GM18520 (cell line): Measurements from ENCODE around the gene ACR.

ENCODE experiments used
- ATAC-seq: cut with Tn5 transposase; IDR thresholded peaks from one replicate; pipeline ENCODE4 v1.9.1; 2021; ENCODE audit not compliant: unreplicated experiment

The ACR gene

GRCh38 chr22:50716290-50717024, 21.5 kb upstream of the ACR start:
- no peak for ATAC-seq

DNA sequence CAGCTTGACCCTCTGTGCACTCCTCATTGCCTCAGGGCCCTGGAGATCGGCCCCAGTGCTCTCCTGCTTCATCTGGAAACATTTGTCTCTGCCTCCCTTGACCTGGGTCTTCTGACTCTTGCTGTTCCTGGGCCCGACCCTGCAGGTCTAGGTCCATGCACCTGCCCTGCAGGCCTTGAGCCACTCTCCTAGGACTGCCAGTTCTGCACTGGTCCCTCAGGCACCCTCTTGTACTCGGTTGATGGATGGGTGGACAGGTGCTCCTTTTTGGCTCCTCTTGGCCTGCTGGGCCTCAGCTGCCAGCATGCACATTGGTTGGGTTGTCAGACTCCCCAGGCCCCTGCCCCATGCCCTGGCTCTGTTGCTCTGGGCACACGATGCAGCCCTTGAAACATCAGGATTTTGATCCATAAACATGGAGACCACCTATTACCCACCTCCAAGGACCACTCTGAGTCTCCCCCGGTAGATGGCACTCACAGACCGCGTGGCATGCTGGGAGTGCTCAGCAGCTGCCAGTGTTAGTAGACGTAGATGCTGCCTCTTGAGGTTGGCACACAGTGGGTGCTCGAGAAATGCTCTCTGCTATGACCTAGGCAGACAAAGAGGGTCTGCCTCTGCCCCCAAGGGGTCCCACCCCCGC, 20.2 kb upstream of the ACR start:
- no peak for ATAC-seq

GRCh38 chr22:50718352-50718709, 19.7 kb upstream of the ACR start:
- no peak for ATAC-seq

DNA sequence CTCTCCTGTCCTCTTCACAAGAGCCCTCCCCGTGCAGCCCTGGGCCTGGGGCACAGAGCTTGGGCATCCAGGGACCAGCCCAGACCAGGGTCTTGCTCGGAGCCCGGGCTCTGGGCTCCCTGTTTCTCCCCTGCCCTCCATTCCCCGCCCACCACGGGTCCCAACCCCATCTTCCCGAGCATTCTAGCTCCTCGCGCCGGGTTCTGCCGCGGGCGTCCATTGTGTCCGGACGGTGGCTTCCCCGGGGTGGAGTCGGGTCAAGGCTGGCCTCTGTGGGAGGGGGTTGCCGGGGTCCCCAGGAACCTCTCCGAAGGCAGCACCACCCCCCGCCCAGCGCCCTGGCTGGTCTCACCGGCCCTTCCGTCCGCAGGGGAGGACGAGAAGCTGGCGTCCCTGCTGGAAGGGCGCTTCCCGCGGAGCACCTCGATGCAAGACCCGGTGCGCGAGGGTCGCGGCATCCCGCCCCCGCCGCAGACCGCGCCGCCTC, 18.1 kb upstream of the ACR start:
- ATAC-seq, result no peak

- no peak for ATAC-seq
These were observed 17.4 kb upstream of the ACR start for GRCh38 chr22:50720301-50721256.

GRCh38 chr22:50721257-50721844, 16.7 kb upstream of the ACR start:
- ATAC-seq, result no peak

DNA sequence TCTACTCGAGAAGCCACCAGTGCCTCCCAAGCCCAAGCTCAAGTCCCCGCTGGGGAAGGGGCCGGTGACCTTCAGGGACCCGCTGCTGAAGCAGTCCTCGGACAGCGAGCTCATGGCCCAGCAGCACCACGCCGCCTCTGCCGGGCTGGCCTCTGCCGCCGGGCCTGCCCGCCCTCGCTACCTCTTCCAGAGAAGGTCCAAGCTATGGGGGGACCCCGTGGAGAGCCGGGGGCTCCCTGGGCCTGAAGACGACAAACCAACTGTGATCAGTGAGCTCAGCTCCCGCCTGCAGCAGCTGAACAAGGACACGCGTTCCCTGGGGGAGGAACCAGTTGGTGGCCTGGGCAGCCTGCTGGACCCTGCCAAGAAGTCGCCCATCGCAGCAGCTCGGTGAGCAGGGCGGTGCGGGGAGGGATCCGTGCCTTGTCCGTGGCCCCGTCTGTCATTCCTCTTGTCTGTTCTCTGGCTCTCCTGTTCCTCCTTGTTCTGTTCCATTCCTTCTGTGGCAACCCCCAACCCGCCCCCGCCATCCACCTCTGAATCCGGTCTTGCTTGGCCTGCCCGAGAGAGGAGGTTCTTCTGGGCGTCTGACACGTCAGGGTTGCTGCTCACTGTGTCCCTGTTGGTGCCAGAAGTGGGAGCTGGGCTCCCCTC, 15.8 kb upstream of the ACR start:
- ATAC-seq, result no peak

DNA sequence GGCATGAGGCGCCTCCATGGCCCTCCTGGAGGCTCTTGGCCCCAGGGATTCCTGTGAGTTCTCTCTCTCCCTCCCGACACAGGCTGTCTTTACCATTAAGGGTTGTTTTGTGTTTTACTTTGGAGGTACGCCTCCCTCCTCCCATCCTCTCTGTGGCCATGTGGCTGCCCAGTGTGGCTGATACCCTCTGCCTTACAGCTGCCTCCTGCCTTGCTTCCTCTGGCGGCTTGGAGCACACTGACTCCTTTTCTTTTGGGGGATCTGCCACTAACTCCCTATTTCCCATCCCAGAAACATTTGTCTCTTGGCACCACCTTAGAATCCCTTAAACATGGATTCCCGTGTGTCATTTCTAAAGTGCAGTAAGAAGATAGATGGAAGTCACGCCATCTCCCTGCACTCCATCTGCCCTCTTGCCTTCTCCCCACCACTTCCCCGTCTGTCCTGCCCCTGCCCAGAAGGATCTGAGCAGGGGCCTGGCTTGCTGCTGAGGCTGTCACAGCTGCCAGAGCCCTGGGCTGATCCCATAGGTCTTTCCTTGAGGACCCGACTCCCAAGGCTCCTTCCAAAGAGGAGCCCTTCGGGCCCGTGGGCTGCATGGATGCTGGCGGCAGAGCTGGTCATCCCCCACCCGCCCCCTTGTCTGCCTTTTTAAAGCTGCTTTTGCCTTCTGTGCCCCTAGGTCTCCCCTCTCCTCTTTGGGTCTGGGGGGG, 15.1 kb upstream of the ACR start:
- no peak for ATAC-seq

GRCh38 chr22:50723991-50724390, 14.0 kb upstream of the ACR start:
- no peak for ATAC-seq

- ATAC-seq, result no peak
These were observed 13.4 kb upstream of the ACR start for GRCh38 chr22:50724616-50725015.

- ATAC-seq, result no peak
These were observed 12.4 kb upstream of the ACR start for GRCh38 chr22:50725597-50725996.

- ATAC-seq, result no peak
These were observed 11.2 kb upstream of the ACR start for GRCh38 chr22:50726643-50727340.

DNA sequence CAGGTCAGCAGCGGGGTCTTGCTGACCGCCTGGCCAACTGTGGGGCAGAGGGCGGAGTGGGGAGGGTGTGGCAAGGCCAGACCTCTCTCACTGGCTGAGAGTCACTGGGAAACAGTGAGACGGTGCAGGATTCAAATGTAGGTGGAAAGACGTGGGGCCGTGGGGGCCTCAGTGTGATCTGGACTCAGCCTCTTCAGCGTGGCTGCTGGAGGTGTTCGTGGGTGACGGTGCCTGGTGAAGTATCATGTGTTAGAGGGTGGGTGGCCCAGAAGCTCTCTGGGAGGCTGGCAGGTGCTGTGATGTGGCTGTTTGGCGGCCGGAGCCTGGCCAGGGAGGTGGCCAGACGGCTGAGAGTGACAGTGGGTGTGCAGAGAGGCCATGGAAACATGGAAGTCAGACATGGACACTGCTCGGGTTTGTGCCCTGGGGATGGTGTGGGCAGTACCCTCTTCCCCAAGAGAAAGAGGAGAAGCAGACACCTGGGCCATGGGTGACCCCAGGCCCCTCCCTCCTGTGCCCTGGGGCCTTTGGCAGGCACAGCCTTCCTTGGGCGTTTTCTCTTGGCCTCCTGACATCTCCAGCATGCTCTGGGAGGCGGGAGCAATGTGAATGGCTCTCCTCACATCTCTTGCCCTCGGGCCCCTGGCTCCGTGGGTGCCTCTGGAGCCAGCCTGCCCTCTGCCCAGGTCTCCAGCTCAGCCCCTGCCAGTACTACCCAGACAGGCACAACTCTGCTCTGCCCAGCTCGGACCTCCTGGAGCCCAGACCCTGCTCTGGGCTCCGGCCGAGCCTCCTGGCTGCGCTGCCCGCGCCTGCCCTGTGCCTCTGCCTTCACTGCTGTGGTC, 10.1 kb upstream of the ACR start:
- no peak for ATAC-seq

DNA sequence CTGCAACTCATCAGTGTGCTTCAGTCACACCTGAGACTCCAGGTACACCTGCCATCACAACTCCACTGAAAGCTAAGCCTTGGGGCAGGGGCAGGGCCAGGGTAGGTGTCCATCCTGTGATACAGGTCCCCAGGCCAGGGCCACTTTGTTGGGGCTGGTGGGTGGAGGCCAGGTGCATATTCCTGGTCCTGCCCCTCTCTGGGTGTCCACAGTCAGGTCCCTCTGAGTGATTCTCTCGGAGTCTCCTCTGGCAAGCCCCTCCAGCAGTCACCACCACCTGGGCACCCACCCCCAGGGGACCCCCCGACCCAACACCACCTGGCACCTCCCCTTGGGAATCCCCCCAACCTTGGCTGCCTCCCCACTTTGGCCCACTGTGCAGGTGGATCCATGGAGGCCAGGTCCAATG, 9.5 kb upstream of the ACR start:
- ATAC-seq, result no peak

GRCh38 chr22:50729391-50730012, 8.5 kb upstream of the ACR start:
- ATAC-seq, result no peak

DNA sequence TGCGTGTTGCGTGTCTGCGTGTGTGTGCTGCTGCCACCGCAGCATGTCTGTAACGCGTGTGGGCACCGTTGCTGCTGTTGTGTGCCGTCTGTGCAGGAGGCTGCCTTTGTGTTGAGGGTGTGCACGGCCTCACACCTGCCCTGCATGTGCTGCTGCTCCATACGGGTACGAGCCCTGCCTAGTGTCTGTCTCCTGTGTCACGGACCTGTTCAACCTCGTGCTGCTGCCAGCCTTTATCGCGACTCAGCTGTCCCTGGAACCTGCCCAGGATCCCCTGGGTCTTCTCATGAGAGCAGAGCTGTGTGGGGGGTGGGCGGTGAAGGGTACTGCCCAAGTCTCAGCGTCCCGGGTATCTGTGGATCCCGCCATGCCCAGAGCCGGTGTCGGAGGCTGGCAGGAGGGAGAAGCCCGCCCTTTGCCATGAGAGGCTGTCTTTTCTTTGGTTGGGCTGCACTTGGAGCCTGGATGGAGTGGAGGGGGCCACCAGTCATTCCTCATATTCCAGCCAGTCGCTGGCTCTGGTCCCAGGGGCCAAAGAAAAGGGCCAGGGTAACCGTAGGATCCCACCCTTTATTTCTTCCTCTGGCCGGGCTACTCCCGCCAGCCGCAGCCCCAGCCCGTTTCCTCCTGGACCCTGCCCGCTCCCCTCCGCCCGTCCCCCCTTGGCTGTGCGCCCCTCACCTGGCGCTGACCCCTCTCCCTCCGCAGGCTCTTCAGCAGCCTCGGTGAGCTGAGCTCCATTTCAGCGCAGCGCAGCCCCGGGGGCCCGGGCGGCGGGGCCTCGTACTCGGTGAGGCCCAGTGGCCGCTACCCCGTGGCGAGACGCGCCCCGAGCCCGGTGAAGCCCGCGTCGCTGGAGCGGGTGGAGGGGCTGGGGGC, 7.8 kb upstream of the ACR start:
- no peak for ATAC-seq
